K562 (cell line): ENCODE data around the gene COPE. TPM values are rescaled to one million over a fixed set of nuclear protein-coding genes. Genes with fewer than 3 reads are reported as not detected.

Source experiments
- ATAC-seq: fragments of 200-7000 bp; cut with Tn5 transposase; 3 replicates; pipeline ENCODE4 v1.9.1; 2020; ENCODE audit warnings: moderate library complexity
- BruUV-seq: library from RNA; stranded (reverse); fragments of 400-500 nt; replicated peaks from 2 replicates; lab custom pipeline; 2021; lab: Mats Ljungman, UMichigan
- CTCF ChIA-PET: fragments of 300-600 bp; formaldehyde crosslinking; extraction: SDS; loops from one replicate; lab custom pipeline; 2021; ENCODE audit warnings: low intra/inter-chr PET ratio; lab: Yijun Ruan, JAX
- POLR2A ChIA-PET: fragments of 300-600, 350-650 bp; sonication (Branson Sonifier 250); formaldehyde crosslinking; extraction: SDS; loops from one replicate; lab custom pipeline; 2021; ENCODE audit warnings: antibody characterized with exemption, inconsistent platforms; lab: Yijun Ruan, JAX
- DNase-seq, 4 experiments: peaks; one replicate each; pipeline versions ENCODE4 v3.0.0 to v3.0.0-alpha.2; 2011 to 2018; ENCODE audit warnings: low spot score in 3 of 4, mixed read lengths in 3 of 4; ENCODE audit errors: extremely low read depth in 1 of 4
- FAIRE-seq: peaks from 2 replicates; lab custom pipeline; 2011; peaks lifted over from hg19 to GRCh38; lab: Jason Lieb, UNC
- H2AFZ ChIP-seq: 2 replicates; pipeline ENCODE4 v1.6.0; 2011; ENCODE audit warnings: low read depth, low read length, control low read depth, inconsistent platforms
- H3K27ac ChIP-seq: fragments of 200-600 bp; 3 replicates; pipeline ENCODE4 v1.8.0; 2011; ENCODE audit warnings: low read depth, mild to moderate bottlenecking, control low read depth, inconsistent platforms, low read length, moderate library complexity, mixed read lengths; ENCODE audit errors: extremely low read depth
- H3K27me3 ChIP-seq, 2 experiments: fragments of 300-600 bp in 1 of 2; 2 replicates in 1 of 2; 3 replicates in 1 of 2; pipeline versions ENCODE4 v1.6.0 to v1.8.0; 2011; ENCODE audit warnings: inconsistent platforms in 2 of 2, low read length in 2 of 2, mild to moderate bottlenecking in 1 of 2, mixed read lengths in 1 of 2, moderate library complexity in 1 of 2; ENCODE audit not compliant: control insufficient read depth in 2 of 2, insufficient read depth in 2 of 2
- H3K36me3 ChIP-seq: fragments of 300-600 bp; 3 replicates; pipeline ENCODE4 v1.8.0; 2011; ENCODE audit warnings: mild to moderate bottlenecking, low read length, inconsistent platforms; ENCODE audit not compliant: control insufficient read depth, insufficient read depth
- H3K4me1 ChIP-seq, 2 experiments: fragments of 200-600 bp in 1 of 2; replicated peaks in 1 of 2; 2 replicates in 1 of 2; 3 replicates in 1 of 2; pipeline versions ENCODE4 v1.5.1 to v1.8.0; 2011; ENCODE audit warnings: inconsistent platforms in 2 of 2, low read length in 2 of 2, mild to moderate bottlenecking in 1 of 2, mixed read lengths in 1 of 2, moderate library complexity in 1 of 2; ENCODE audit not compliant: control insufficient read depth in 2 of 2, insufficient read depth in 2 of 2
- H3K4me2 ChIP-seq: 2 replicates; pipeline ENCODE4 v1.6.1; 2011; ENCODE audit warnings: low read length, control low read depth, inconsistent platforms, mixed read lengths; ENCODE audit not compliant: insufficient read depth
- H3K4me3 ChIP-seq: fragments of 200-600 bp; sonication (generic), shearing (Covaris generic); 2 replicates; pipeline ENCODE4 v1.5.1; 2016; ENCODE audit warnings: control low read depth, inconsistent platforms
- H3K79me2 ChIP-seq: fragments of 200-600 bp; 3 replicates; pipeline ENCODE4 v1.8.0; 2011; ENCODE audit warnings: low read length, inconsistent platforms; ENCODE audit not compliant: control insufficient read depth, insufficient read depth
- H3K9ac ChIP-seq, 2 experiments: 2 replicates each; pipeline versions ENCODE4 v1.6.0 to v1.6.1; 2011; ENCODE audit warnings: low read depth in 2 of 2, low read length in 2 of 2, control low read depth in 1 of 2, inconsistent platforms in 1 of 2, mild to moderate bottlenecking in 1 of 2, mixed read lengths in 1 of 2; ENCODE audit not compliant: insufficient read depth in 1 of 2
- H3K9me1 ChIP-seq: one replicate; pipeline ENCODE4 v1.6.0; 2011; ENCODE audit warnings: inconsistent platforms, mild to moderate bottlenecking, low read length, moderate library complexity; ENCODE audit not compliant: control insufficient read depth, insufficient read depth
- H3K9me3 ChIP-seq: replicated peaks from 2 replicates; pipeline ENCODE4 v1.5.1; 2011; ENCODE audit warnings: low read depth, low read length, inconsistent platforms; ENCODE audit not compliant: control insufficient read depth, insufficient read depth
- H4K20me1 ChIP-seq: replicated peaks from 2 replicates; pipeline ENCODE4 v1.6.1; 2011; ENCODE audit warnings: low read length, inconsistent platforms, mixed read lengths; ENCODE audit not compliant: control insufficient read depth, insufficient read depth
- BRCA1 ChIP-seq, 2 experiments: fragments of 450-650 bp in 1 of 2; sonication (generic) in 1 of 2; formaldehyde crosslinking in 1 of 2; IDR thresholded peaks; 2 replicates each; pipeline versions ENCODE4 v1.5.0 to v1.6.1; 2017 to 2020; ENCODE audit warnings: mild to moderate bottlenecking in 1 of 2, missing genetic modification reagents in 1 of 2
- E2F3 ChIP-seq: fragments of 250-450 bp; sonication (Bioruptor Pico); IDR thresholded peaks from 2 replicates; pipeline ENCODE4 v1.4.0; 2020; ENCODE audit warnings: mild to moderate bottlenecking
- NFIC ChIP-seq: fragments of 450-650 bp; IDR thresholded peaks from 2 replicates; pipeline ENCODE4 v1.6.1; 2017; ENCODE audit warnings: mild to moderate bottlenecking, inconsistent platforms
- POLR2G ChIP-seq: fragments of 200-400 bp; formaldehyde crosslinking; IDR thresholded peaks from 2 replicates; pipeline ENCODE4 v1.6.1; 2017; ENCODE audit warnings: low read depth, mild to moderate bottlenecking, antibody characterized with exemption, low read length, moderate library complexity
- RBM22 ChIP-seq: fragments of 200-400 bp; formaldehyde crosslinking; IDR thresholded peaks from 2 replicates; pipeline ENCODE4 v1.6.1; 2018; ENCODE audit warnings: low read length, low read depth; ENCODE audit not compliant: poor library complexity, severe bottlenecking
- ZFP36 ChIP-seq: fragments of 150-350 bp; IDR thresholded peaks from 2 replicates; pipeline ENCODE4 v1.6.1; 2018; ENCODE audit warnings: low read length, low read depth; ENCODE audit not compliant: partially characterized antibody
- ZNF696 ChIP-seq: fragments of 250-450 bp; sonication (Bioruptor Pico); conservative IDR thresholded peaks from 2 replicates; pipeline ENCODE4 v1.4.0; 2020; ENCODE audit warnings: mild to moderate bottlenecking, moderate library complexity
- WGBS: fragments of 100-300 bp; shearing (Covaris generic); methylation state at CpG from one replicate; pipeline ENCODE4 v1.1.6; 2016; ENCODE audit warnings: low coverage, mixed read lengths; ENCODE audit not compliant: insufficient coverage; ENCODE audit errors: missing lambda C conversion rate; 5-methylcytosine and 5-hydroxymethylcytosine counted together
- in situ Hi-C: fragments of 300-500 bp; cut with MboI; formaldehyde crosslinking; loops from 4 replicates; pipeline ENCODE4 v1.15.0; 2018; ENCODE audit warnings: inconsistent platforms, mixed read lengths
- intact Hi-C: fragments of 100-400 bp; cut with micrococcal nuclease; formaldehyde crosslinking; loops from 2 replicates; pipeline ENCODE4 v1.14.2; 2022
- polyA plus RNA-seq, 8 experiments: library from polyadenylated mRNA; depleted of rRNA in 4 of 8; stranded (reverse) in 5 of 8; unstranded in 3 of 8; fragments of >200 nt; fragmentation: Nextera tagmentation in 2 of 8; fragmentation: Illumina TruSeq in 1 of 8; extraction: Ambion mirVana in 2 of 8; extraction: Trizol in 1 of 8; gene quantifications; 2 replicates each; pipeline versions ENCODE4 v1.2.1 to v1.2.3, GENCODE V29; 2011 to 2014; ENCODE audit warnings: inconsistent platforms in 1 of 8, missing spikeins in 1 of 8
- total RNA-seq, 7 experiments: library from RNA; depleted of rRNA in 6 of 7; stranded (reverse); fragments of >200 nt in 6 of 7; fragmentation: Illumina TruSeq in 2 of 7; extraction: Trizol in 2 of 7; gene quantifications; 2 replicates each; pipeline versions ENCODE4 v1.2.1 to v1.2.3, GENCODE V29; 2011 to 2021; ENCODE audit warnings: low replicate concordance in 1 of 7
- TF ChIP-seq, protein P1 (sequence below): fragments of 450-650 bp; IDR thresholded peaks from 2 replicates; pipeline ENCODE4 v1.7.1; 2018; ENCODE audit warnings: mild to moderate bottlenecking, low read depth; ENCODE audit not compliant: partially characterized antibody

The COPE gene
- total and polyA plus RNA-seq, 9 of the 15 experiments (the other 6 are each of a cell fraction or from before 2014, with no cell fraction given) = 5.8 to 273 (median 147) TPM

DNA sequence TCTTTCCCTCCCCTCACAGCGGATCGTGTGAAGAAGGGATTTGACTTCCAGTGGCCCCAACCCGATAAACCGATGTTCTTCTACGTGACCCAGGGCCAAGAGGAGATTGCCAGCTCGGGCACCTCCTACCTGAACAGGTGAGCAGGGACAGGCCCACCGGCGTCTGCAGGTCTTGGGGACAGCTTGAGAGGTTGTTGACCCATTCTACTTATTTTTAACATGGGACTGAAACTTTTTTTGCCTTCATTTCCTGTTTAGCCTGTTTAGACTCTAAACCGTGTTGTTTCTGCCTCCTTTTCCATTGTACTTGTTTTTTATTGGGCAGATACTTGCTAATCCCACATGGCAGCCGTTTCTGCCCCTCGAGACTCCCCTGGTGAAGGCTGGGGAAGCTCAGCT lies 58.9 kb downstream of the COPE start (continued):
- TF ChIP-seq BRCA1 (IDR thresholded peaks at IDR 0.05) = no peak
- no peak for TF ChIP-seq BRCA1 (CRISPR knock-in tag; IDR thresholded peaks at IDR 0.05)
- TF ChIP-seq E2F3 = no peak
- TF ChIP-seq, protein P1, sequence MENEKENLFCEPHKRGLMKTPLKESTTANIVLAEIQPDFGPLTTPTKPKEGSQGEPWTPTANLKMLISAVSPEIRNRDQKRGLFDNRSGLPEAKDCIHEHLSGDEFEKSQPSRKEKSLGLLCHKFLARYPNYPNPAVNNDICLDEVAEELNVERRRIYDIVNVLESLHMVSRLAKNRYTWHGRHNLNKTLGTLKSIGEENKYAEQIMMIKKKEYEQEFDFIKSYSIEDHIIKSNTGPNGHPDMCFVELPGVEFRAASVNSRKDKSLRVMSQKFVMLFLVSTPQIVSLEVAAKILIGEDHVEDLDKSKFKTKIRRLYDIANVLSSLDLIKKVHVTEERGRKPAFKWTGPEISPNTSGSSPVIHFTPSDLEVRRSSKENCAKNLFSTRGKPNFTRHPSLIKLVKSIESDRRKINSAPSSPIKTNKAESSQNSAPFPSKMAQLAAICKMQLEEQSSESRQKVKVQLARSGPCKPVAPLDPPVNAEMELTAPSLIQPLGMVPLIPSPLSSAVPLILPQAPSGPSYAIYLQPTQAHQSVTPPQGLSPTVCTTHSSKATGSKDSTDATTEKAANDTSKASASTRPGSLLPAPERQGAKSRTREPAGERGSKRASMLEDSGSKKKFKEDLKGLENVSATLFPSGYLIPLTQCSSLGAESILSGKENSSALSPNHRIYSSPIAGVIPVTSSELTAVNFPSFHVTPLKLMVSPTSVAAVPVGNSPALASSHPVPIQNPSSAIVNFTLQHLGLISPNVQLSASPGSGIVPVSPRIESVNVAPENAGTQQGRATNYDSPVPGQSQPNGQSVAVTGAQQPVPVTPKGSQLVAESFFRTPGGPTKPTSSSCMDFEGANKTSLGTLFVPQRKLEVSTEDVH = no peak
- no peak for TF ChIP-seq ZNF696 (CRISPR knock-in tag)

DNA sequence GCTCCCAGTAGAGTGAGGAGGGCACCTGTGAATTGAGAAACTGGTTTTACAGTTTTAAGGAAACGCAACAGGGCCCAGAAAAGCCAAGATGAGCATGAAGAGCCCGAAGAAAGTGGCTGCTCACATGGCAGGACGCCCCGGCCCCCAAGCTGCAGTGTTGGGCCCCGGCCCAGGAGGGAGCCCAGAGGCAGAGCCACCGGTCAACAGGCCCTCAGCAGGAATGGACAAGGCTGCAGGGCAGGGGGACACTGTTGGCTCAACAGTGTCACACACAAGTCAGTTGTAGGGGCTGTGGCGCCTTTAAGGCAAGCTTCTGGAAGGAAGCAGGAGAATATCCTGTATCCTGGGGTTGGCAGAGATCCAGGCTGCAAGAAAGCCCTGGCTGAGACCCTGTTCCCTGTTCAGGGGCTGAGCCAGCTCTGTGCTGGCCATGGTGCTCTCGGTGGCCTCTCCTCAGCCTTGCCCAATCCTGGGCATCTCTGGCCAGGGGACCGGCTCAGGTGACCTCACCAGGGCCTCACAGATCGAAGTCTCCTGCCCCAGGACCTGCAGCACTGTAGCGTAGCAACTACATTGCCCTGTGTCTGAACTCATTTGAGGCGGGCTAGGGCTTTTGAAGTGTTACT lies 59.4 kb downstream of the COPE start:
- Histone ChIP-seq H2AFZ (no peak overlapping the region), H3K4me3 (no peak overlapping the region), H3K9me3 (no peaks in the 10 kb centered on the region), H3K4me2 (no peak overlapping the region), H3K79me2 (no peaks in the 10 kb centered on the region), H3K27ac (no peak overlapping the region), H4K20me1 (peaks cover 7% of the 10 kb centered on the region; the same call in 1 of the 2 replicates), H3K9me1 (peaks cover 3% of the 10 kb centered on the region), H3K27me3 (no peaks in the 10 kb centered on the region), H3K4me1 (peaks cover 0 to 6% of the 10 kb centered on the region in 2 experiments; a peak in 1 of 5 replicates), H3K36me3 (peaks cover 99% of the 10 kb centered on the region; the same call in 2 of the 3 replicates), H3K9ac (no peak overlapping the region)
- intact Hi-C loops (no loop called here), in situ Hi-C loops (loop anchor here (5.0 kb wide), 1 partner anchor 407 kb away; no protein-coding TSS in a partner anchor)
- WGBS = 91% methylated on average over 11 of the region's 12 CpGs
- ChIA-PET POLR2A (interaction anchor here (1.3 kb wide), 1 partner anchor 11 kb away, joined by 4 read pairs; no protein-coding TSS in a partner anchor), CTCF (no interaction called here)
- BruUV-seq = no TSS peak
- FAIRE-seq (no peak), DNase-seq (no peak), ATAC-seq (no peak)
- TF ChIP-seq ZFP36 (no peak), NFIC (peak; percentile 24), POLR2G (peak; percentile 35; the same call in 1 of the 2 replicates), RBM22 (peak; percentile 36)
